ENCODE results near the gene CAP1. TPM values are rescaled to one million over a fixed set of nuclear protein-coding genes. Genes with fewer than 3 reads are reported as not detected.
"Not testable (repeated sequence)": the region's sequence is repeated elsewhere in the genome, so short reads cannot be mapped to it uniquely, and the experiment has no call there.

The CAP1 gene
- total and polyA plus RNA-seq, 9 of the 15 experiments (the other 6 are each of a cell fraction or from before 2014, with no cell fraction given), result 230 to 658 (median 281) TPM

DNA sequence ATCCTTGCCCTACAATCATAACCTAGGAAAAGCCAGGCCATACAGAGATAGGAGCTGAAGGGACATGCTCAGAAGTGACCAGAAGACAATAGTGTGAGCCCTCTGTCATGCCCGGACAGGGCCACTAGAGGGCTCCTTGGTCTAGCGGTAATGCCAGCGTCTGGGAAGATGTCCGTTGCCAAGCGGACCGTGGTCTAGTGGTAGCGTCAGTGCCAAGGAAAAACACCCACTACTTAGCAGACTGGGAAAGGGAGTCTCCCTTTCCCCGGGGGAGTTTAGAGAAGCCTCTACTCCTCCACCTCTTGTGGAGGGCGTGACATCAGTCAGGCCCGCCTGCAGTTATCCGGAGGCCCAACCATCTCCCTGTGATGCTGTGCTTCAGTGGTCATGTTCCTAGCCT is 44.2 kb downstream of the CAP1 start:
- peak; percentile 78 for FAIRE-seq
- not testable (repeated sequence) for BruUV-seq (replicated peaks); H3K4me2 ChIP-seq (ENCODE audit: insufficient read depth, low read length); H3K79me2 ChIP-seq (ENCODE audit: control insufficient read depth, insufficient read depth, low read length); H3K27ac ChIP-seq (ENCODE audit: extremely low read depth, low read depth, low read length); H3K9me3 ChIP-seq (replicated peaks; ENCODE audit: control insufficient read depth, insufficient read depth, low read depth, low read length); H2AFZ ChIP-seq (ENCODE audit: low read depth, low read length); H3K27me3 ChIP-seq (ENCODE audit: control insufficient read depth in 2 of 2, insufficient read depth in 2 of 2, low read length in 2 of 2); H4K20me1 ChIP-seq (replicated peaks; ENCODE audit: control insufficient read depth, insufficient read depth, low read length); H3K4me3 ChIP-seq; H3K4me1 ChIP-seq (replicated peaks in 1 of 2; ENCODE audit: control insufficient read depth in 2 of 2, insufficient read depth in 2 of 2, low read length in 2 of 2); H3K9ac ChIP-seq (ENCODE audit: insufficient read depth in 1 of 2, low read depth in 2 of 2, low read length in 2 of 2); H3K9me1 ChIP-seq (ENCODE audit: control insufficient read depth, insufficient read depth, low read length)
- intact Hi-C loops (cut with micrococcal nuclease) (loop anchor here (1.0 to 5.0 kb wide), 4 partner anchors 58 to 318 kb away; no protein-coding TSS in a partner anchor), in situ Hi-C loops (cut with MboI) (loop anchor here (5.0 kb wide), 1 partner anchor 323 kb away; no protein-coding TSS in a partner anchor)
- peaks cover 67% of the 10 kb centered on the region for H3K36me3 ChIP-seq (ENCODE audit: control insufficient read depth, insufficient read depth, low read length)
- ATAC-seq, result peak; percentile 54; the same call in 2 of the 3 replicates
- TF ChIP-seq, protein P1, sequence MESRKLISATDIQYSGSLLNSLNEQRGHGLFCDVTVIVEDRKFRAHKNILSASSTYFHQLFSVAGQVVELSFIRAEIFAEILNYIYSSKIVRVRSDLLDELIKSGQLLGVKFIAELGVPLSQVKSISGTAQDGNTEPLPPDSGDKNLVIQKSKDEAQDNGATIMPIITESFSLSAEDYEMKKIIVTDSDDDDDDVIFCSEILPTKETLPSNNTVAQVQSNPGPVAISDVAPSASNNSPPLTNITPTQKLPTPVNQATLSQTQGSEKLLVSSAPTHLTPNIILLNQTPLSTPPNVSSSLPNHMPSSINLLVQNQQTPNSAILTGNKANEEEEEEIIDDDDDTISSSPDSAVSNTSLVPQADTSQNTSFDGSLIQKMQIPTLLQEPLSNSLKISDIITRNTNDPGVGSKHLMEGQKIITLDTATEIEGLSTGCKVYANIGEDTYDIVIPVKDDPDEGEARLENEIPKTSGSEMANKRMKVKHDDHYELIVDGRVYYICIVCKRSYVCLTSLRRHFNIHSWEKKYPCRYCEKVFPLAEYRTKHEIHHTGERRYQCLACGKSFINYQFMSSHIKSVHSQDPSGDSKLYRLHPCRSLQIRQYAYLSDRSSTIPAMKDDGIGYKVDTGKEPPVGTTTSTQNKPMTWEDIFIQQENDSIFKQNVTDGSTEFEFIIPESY (CRISPR knock-in tag; IDR thresholded peaks at IDR 0.05), result peak; percentile 96
- peak; percentile 55; the same call in 1 of the 2 replicates for TF ChIP-seq SMC3 (conservative IDR thresholded peaks at IDR 0.05; ENCODE audit: insufficient read depth, low read depth, low read length)
- TF ChIP-seq, protein P2, sequence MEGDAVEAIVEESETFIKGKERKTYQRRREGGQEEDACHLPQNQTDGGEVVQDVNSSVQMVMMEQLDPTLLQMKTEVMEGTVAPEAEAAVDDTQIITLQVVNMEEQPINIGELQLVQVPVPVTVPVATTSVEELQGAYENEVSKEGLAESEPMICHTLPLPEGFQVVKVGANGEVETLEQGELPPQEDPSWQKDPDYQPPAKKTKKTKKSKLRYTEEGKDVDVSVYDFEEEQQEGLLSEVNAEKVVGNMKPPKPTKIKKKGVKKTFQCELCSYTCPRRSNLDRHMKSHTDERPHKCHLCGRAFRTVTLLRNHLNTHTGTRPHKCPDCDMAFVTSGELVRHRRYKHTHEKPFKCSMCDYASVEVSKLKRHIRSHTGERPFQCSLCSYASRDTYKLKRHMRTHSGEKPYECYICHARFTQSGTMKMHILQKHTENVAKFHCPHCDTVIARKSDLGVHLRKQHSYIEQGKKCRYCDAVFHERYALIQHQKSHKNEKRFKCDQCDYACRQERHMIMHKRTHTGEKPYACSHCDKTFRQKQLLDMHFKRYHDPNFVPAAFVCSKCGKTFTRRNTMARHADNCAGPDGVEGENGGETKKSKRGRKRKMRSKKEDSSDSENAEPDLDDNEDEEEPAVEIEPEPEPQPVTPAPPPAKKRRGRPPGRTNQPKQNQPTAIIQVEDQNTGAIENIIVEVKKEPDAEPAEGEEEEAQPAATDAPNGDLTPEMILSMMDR (IDR thresholded peaks at IDR 0.05 in 2 of 3, conservative IDR thresholded peaks at IDR 0.05 in 1 of 3; ENCODE audit: insufficient read depth in 2 of 3, low read depth in 1 of 3, low read length in 3 of 3), result peak; percentile 58 to 80 (median 66)
- peak in 1 of 3 experiments; percentile 32 for TF ChIP-seq YY1 (IDR thresholded peaks at IDR 0.05; ENCODE audit: borderline replicate concordance in 1 of 3, control insufficient read depth in 1 of 3, extremely low read depth in 1 of 3, insufficient read depth in 3 of 3, insufficient read length in 1 of 3, insufficient replicate concordance in 2 of 3, low read depth in 1 of 3, low read length in 2 of 3)
- TF ChIP-seq, protein P3, sequence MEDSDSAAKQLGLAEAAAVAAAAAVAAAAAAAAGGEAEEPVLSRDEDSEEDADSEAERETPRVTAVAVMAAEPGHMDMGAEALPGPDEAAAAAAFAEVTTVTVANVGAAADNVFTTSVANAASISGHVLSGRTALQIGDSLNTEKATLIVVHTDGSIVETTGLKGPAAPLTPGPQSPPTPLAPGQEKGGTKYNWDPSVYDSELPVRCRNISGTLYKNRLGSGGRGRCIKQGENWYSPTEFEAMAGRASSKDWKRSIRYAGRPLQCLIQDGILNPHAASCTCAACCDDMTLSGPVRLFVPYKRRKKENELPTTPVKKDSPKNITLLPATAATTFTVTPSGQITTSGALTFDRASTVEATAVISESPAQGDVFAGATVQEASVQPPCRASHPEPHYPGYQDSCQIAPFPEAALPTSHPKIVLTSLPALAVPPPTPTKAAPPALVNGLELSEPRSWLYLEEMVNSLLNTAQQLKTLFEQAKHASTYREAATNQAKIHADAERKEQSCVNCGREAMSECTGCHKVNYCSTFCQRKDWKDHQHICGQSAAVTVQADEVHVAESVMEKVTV (CRISPR knock-in tag; IDR thresholded peaks at IDR 0.05), result 0 out of 2 replicates have a peak, but pooled peaks have one; percentile 22
- peak; percentile 53 to 67 for TF ChIP-seq RAD21 (CRISPR knock-in tag; conservative IDR thresholded peaks at IDR 0.05 in 1 of 2, IDR thresholded peaks at IDR 0.05 in 1 of 2)
- ChIA-PET CTCF (ENCODE audit: low intra/inter-chr PET ratio) (interaction anchor here (1.0 to 1.4 kb wide), 2 partner anchors 49 to 320 kb away, joined by 3 read pairs; no protein-coding TSS in a partner anchor), POLR2A (interaction anchor here (0.7 kb wide), 1 partner anchor 324 kb away, joined by 4 read pairs; no protein-coding TSS in a partner anchor)
- peak in 1 of 4 experiments; percentile 66 for DNase-seq (ENCODE audit: extremely low read depth in 1 of 4, low spot score in 3 of 4)
- 47% methylated on average over 11 of the region's 11 CpGs for WGBS (ENCODE audit: insufficient coverage, low coverage, missing lambda C conversion rate)
